GM19240 (cell line): ENCODE results near the gene UNC93B1.
"Not testable (repeated sequence)": the region's sequence is repeated elsewhere in the genome, so short reads cannot be mapped to it uniquely, and the experiment has no call there.

ENCODE experiments used
- DNase-seq: peaks from one replicate; pipeline ENCODE4 v3.0.0; 2011; ENCODE audit warnings: low spot score; ENCODE audit not compliant: insufficient read length

Gene UNC93B1

DNA sequence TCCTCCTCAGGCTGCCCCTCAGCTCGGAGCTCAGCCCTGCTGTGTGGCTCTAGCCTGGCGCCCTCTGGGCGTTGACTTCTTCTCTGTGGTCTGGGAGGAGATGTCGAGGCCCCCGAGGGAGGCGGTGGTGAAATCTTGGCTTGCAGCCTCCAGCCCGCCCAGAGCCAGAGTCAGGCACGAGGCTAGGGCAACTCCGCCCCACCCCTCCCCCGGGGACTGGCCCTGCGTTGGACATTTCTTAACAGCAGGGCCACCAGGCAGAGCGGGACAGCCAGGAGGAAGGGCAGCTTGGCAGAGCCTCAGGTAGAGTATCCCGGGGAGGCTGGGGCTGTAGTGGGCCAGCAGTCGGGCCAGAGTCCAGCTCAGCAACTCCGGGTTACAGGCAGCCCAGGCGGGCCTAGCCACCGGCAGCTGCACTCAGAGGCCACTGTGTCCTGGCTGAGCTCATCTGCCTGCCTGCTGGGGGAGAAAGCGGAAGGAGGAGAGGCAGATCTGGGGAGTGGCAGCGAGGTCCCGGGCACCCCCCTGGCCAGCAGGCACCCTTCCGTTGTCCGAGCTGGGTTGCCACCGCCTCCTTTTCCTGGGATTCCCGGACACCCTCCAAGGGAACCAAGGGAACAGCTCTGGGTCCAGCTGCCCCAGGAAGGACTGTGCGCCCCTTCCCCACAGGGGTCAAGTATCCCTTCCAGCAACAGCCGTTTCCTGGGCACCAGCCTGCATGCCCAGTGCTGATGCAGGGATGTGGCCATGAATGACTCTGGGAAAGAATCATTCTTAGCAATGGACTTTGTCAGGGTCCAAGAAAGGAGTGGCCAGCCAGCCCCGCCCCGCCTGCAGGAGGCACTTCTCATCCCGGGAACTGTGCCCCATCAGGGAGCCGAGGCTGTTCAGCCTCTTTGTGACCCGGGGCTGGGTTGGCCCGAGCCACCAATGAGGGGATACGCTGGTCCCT, 6.5 kb upstream of the UNC93B1 start, which contains the start of gene ALDH3B1:
Gene ALDH3B1, plus strand, starts transcription at position 238 of the 952 bp plus-strand sequence. CDS start 4,971 bp downstream, outside the sequence.
- no peak for DNase-seq

DNA sequence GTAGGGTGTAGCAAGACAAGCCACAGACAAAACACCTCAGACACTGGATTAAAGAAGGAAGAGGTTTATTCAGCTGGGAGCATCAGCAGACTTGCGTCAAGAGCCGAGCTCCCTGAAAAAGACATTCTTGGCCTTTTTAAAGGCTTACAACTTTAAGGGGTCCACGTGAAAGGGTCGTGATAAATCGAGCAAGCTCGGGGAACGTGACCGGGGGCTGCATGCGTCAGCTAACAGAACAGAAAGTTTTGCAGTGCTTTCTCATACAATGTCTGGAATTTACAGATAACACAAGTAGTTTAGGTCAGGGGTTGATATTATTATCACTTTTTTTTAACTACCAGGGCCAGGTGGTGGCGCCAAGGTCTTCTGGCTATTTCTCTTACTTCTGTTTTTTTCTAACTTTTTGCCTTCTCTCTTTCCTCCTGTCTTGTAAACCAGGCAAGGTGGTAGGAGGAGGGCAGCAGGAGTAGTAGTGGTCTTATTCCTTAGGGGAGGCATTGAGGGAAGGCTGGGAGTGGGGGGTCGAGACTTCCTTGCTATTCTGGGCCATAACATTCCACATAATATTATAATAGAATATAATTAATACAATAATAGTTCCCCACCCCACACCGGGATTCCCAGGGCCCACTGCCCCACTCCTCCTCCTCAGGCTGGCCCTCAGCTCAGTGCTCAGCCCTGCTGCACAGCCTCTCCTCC, 5.6 kb upstream of the UNC93B1 start:
- no peak for DNase-seq

DNA sequence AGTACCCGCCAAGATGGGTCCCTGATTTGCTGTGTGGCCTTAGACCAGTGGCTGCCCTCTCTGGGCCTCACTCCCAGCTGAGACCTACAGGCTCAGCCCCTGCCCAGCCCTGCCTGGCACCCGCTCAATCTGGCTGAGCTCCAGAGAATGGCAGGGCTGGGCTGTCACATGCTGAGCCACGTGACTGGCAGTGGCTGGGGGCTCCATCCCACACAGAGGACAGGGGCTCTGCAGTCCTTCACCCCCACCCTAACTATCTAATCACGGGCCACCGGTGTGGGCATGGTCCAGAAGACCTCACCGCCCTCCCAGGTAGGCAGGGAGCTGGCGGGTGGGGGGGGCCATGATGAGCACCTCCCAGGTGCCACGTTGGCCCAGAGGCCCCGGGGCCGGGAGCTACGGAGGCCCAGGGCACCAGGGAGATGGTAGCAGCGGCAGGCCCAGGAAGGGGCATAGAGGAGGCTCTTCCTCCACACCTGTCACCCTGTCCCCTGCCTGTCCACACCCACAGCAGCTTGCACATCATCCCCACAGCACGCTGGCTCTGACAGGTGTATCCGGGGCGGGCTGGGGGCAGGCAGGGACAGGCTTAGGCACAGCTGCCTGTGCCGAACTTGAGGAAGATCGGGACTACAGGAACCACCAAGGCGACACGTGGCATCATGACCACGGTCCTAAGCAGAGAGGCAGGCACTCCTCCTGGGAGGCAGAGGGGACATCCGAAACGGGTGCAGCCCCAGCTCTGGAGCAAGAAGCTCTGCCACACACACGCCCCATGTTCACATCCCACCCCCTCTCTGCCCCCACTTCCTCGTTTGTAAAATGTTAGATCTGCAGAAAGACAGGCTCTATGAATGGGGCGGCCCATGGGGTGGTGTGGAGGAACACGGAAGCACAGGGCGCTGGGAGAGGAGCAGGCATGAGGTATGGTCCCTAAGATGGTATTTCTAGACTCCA, 4.8 kb upstream of the UNC93B1 start:
- no peak for DNase-seq

DNA sequence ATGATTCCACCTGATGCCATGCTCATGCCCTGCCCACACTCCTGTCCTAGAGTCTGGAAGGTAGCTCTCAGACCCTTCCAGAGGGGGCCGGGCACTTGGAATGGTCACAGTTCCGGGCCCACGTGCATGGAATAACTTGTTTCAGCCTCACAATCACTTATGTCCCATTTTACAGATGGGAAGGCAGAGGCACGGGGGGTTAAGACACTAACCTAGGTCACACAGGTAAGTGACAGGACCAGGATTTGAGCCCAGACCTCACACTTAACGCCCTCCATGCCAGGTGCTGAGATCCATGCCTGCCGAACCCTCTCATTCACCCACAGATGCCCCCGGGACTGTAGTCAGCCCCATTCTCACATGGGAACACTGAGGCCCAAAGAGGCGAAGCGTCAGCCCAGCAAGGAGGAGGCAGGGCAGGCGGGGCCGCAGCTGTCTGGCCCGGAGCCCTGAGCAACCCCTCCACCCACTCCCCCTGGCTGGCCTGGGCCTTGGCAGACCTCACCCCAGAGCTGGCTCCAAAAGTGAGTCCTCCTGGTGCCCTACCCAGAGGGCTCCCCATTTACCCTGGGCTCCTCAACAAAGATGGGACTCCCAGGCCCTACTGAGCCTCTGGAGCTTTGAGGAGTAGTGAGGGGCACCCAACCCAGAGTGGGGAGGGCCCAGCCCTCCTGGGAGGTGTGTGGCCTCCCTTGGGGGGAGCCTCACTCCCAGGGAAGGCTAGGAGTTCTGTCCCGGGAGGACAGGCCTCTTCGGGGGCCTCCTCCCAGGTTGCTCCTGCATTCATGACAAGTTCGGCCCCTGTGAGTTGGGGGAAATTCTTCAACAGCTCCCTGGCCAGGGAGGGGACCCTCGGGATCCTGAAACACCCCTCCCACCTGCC, 3.8 kb upstream of the UNC93B1 start:
- DNase-seq: no peak

DNA sequence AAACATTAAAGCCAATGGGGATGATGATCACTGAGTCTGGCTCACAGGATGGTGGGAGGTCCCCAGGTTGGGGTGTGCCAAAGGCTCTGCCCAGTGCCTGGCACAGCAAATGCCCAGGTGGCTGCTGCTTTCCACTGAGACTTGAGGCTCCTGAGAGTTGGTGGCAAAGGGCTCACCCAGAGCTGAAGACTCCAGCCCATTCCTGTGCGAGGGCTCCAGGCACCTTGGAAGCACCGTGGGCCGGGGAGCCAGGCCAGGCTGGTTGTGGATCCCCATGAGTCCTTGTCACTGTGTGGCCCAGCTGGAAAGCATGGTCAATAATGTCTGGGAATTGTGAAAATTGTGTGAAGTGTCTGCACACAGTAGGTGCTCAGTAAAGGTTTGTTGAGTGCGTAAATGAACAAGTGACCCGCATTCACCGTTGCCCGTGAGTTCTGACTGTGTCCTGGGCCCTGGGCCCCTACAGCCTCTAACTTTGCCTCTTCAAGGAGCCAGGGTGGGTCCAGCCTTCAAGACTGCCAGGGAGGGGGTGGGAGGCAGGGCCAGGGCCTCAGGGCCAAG, 2.8 kb upstream of the UNC93B1 start:
- DNase-seq: no peak

DNA sequence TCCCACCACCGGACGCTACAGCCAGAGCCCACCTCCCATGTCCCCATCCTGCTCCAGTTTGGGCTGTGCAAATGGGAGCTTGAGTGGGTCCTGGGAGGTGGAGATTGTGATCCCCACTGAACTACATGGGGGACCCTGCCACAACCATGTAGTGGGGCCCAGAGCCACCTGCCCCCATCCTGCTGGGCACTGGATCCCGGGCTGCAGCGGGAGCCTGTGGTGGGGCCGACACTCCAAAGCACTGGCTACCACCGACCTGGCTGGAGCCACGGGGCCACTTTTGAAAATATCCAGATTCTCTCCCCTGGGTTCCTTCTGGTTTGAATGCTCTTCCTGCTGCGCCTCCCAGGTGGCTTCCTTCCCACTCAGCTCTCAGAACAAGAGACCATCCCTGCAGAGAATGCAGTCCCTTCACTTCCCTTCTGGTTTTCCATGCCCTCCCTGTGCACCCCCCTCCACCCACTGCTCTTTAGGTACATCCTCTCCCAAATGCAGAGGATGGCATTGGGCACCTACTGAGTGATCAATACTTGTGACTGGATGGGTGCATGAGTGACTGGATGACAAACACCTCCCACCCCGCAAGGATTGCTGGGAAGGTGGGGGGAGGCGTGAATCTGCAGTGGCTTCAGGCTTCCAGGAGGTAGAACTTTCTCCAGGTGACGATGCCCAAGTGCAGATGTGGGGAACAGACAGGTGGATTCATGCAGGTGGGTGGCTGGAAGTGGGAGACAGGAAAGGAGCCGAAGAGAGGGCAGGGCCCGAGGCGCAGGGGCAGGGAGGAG, 846 bp upstream of the UNC93B1 start:
- no peak for DNase-seq

DNA sequence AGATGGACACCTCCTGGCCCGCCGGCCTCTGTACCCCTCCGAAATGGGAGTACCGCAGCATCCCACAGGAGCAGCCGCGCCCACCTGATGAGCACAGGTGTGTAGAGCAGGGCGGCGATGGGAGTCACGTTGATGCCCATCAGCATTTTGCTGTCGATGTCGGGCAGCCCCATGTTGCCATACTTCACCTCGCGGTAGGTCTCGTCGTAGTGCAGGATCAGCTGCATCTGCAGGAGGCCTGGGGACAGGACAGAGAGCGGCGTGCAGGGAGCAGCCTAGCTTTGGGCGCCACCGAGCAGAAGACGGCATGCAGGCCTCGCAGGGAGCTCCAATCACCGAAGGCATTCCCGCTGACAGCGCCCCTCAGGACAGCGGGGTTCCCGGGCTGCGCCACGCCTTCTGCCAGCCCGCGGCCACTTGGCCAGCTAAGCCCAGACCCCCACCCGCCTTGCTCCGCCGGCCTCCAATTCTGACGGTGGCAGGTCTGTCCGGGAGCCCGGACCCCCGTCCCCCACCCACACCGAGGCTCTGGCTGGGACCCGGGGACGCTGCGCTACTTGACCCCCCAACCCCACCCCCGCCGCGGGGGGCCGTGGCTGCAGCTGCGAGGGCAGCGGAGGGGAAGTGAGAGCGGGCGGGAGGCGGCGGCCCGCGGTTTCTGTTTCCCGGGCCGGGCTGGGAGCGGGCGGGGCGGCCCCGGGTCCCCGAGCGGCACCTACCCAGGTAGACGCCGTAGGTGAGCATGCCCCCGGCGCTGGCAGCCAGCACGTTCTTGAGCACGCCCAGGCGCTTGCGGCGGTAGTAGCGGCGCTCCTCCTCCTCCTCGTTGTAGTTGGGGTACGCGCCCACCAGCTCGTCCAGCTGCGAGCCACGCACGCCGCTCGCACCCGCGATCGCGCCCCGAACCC, 705 bp downstream of the UNC93B1 start:
- DNase-seq: no peak

DNA sequence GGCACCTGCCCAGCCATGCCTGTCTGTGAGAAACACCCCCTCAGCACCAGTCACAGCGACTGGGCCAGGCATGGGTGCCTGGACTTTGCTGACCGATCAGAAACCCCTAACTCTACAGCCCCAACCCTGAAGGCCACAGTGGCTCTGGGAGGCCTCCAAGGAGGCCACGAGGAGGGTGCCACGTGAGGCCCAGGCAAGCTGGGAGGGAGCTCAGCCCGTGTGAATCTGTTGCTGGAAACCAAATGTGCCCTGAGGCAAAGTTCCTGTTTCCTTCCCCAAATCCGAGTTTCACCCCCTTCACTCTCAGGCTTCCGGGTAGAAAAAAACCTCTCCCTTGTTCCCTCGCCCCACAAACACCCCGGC, 1.3 kb downstream of the UNC93B1 start:
- no peak for DNase-seq

DNA sequence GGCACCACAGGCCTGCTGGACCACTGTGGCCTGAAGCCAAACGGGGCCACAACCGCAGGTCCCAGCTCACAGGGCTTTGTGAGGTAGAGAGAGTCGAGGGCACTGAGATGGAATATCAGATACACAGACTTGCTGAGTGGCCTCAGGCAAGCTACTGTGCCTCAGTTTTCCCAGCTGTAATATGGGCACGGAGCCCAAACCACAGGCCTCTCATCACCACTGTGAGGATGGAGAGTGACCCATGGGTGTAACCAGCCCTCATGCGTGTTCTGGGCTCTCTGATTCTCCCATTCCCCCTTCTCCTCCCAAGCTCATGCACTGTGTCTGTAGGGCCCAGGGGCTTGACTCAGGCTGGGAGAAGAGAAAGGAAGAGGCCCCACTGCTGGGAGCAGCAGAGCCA, 4.2 kb downstream of the UNC93B1 start:
- DNase-seq: no peak

DNA sequence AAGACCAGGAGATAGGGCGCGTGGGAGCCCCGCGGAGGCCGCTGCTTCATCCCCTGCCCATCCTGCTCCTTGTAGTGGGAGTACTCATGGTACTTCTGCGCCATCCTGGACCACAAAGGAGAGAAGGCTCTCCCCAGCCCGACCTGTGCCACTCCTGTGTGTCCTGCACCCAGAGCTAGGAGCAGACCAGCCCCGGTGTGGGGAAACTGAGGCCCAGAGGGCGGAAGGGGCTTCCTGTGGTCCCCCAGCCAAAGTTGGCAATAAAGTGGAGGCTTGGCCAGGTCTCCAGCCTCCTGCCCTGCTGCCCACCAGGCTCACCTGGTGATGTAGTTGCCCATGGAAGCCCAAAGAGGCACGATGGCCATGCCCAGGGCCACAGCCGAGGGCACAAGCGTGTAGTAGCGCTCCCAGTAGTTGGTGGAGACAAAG, 4.7 kb downstream of the UNC93B1 start:
- DNase-seq: no peak

DNA sequence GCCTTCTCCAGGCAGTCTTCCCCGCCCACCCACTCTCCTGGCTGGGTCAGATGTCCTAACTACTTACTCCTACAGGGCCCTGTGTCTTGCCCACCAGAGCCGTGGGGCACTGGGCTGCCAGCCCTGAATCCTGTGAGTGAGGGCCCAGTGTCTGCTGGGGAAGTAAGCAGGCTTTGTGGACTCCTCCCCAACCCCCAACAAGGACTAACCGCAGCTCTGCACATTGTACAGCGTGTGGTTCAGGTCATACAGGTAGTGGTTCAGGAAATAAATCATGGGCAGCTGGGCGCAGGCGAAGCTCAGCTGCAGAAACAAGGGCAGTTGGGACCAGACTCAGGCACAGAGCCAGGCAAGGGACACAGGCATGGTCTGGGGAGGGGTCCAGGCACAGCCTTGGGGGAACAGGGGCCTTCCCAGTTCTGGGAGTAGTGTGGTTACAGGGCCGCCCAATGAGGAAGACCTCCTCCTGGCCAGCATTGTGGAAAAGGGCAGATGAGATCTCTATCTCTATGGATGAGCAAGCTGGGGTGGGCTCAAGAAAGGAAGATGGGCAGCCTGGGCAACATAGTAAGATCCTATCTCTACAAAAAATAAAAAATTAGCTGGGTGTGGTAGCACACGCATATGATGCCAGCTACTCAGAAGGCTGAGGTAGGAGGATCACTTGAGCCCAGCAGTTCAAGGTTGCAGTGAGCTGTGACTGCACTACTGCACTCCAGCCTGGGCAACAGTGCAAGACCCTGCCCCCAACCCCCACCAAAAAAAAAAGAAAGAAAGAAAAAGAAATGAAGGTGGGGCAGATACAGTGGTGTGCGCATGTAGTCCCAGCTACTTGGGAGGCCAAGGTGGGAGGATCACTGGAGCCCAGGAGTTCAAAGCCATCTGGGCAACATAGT, 5.5 kb downstream of the UNC93B1 start:
- DNase-seq: no peak

DNA sequence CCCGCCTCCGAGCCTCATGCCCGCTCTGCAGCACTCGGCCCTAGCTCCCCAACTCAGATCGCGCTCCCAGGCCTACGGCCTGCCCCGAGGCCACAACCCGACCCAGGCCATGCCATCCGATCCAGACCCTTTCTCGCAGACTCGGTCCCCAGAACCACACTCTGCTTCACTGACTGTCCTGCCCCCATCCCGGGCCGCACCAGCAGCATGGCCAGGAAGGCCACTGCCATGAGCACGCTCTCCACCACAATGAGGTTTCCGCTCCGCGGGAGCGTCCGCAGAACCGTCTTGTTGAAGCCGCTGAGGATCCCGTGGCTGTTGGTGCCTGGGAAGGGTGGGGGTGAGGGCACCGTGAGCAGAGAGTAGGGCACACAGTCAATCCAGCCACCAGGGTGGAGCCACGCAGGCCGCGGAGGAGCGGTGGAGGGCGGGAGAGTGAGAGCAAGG, 6.4 kb downstream of the UNC93B1 start:
- DNase-seq: no peak

DNA sequence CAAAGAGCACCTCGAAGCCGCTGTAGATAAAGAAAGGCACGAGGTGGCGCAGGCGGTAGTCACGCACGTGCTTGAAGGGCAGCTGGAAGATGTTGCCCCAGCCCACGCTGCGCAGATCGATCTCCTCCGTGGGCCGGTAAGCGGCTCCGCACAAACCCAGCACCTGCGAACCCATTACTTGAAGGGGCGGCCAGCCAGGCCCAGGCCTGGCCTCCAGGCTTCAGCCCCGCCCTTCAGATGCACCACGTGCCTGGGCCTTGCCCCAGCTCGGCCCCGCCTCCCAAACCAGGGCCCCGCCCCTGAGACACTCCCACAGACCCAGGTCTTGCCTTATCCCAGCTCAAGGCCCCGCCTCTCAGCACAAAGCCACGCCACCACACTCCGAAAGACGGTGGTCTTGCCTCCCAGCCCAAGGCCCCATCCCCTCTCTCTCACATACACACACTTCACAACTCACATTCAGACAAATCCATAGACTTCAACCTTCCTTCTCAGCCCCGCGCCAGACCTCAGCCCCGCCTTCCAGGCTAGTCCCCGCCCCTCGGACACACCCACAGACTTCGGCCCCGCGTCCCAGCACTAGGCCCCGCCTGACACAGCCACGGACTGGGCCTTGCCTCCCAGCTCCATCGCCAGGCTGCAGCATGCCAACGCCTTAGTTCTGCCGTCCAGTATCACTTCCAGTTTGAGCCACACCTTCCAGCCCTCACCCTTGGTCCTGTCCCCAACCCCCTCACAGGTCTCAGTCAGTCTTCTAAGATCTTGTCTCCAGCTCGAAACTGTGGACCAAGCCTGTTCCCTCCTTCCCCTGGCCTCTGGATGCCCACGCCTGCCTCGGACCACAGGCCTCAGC, 7.0 kb downstream of the UNC93B1 start:
- no peak for DNase-seq

DNA sequence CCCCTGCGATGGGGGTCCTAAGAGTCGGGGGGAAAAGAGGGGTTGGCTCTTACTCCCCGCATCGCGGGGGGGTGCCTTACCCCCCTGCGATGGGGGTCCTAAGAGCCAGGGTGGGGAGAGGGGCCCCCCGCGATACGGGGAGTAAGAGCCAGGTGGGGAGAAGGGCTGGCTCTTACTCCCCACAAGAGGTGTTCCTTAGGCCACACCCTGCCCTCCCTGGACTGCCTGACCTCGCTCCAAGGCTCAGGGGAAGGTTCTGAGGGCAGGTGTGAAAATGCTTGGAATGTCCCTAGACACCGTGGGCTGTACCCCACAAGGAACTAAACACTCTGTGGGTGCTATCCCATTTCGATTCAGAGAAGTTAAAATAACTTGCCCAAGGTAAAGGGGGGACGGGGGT, 7.8 kb downstream of the UNC93B1 start:
- no peak for DNase-seq

DNA sequence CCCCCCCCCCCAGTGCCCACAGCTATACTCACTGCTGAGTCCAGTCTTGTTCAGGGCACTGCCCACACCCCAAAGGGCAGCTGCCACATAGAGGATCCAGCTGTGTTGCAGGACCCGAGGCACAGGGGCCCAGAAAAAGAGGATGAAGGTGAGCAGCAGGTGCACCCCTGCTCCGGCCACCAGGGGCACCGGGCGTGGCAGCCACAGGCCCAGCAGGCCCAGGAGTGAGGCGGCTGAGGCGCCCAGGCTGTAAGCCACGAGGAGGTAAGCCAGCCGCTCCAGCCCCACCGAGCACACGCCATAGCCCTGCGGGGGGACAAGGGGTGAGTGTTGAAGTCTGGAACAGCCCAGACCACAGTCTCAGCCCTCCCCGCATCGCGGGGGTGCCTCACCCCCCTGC, 8.3 kb downstream of the UNC93B1 start:
- not testable (repeated sequence) for DNase-seq

DNA sequence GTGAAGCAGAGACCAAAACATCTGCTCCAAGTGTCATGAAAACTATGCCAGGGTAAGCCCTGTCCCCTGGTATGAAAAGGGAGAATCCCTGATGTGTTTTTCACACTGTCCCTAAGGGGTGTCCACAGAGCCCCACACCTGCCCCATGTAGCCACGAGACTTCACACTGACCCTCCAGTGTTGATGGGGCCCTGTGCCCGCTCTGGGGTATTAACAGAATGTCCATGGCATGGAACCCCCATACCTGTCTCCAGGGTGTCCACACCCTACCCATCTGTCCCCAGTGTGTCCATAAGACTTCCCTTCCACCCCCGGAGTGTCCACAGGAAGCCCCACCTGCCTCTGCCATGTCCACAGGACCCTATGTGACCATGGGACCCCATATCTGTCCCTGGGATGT, 8.8 kb downstream of the UNC93B1 start:
- not testable (repeated sequence) for DNase-seq
